Gastrocnemius medialis (tissue), 4 donors: ENCODE results near the gene FHOD3.

Experiments used
- CTCF ChIP-seq, 5 experiments: fragments of 450-650 bp in 3 of 5; fragments of 200-600 bp in 2 of 5; sonication (generic) in 2 of 5; IDR thresholded peaks in 4 of 5; conservative IDR thresholded peaks in 1 of 5; 1 replicate in 4 of 5; 2 replicates in 1 of 5; pipeline ENCODE4 v1.5.1; 2016 to 2019; ENCODE audit warnings: antibody characterized with exemption in 5 of 5, mild to moderate bottlenecking in 3 of 5, moderate library complexity in 3 of 5
- POLR2A ChIP-seq, 2 donors: fragments of 450-650 bp; IDR thresholded peaks; one replicate each; pipeline ENCODE4 v1.6.1; 2017; ENCODE audit warnings: antibody characterized with exemption in 2 of 2, mild to moderate bottlenecking in 2 of 2, moderate library complexity in 2 of 2

- TF ChIP-seq CTCF (IDR thresholded peaks at IDR 0.05 in 4 of 5, conservative IDR thresholded peaks at IDR 0.05 in 1 of 5) (no peak), POLR2A (IDR thresholded peaks at IDR 0.05) (no peak)
Measured at GRCh38 chr18:36269157-36269556, 28.4 kb upstream of the FHOD3 start.
